ENCODE results near the gene HCFC1. TPM values are rescaled to one million over a fixed set of nuclear protein-coding genes. Genes with fewer than 3 reads are reported as not detected.

The HCFC1 gene
- total RNA-seq, 4 donors from 2014 or later: 21.5 to 41.5 (median 30.8) TPM

- ATAC-seq (ENCODE audit: low FRiP score) (no peak), DNase-seq (ENCODE audit: low spot score) (no peak)
- TF ChIP-seq CTCF (IDR thresholded peaks at IDR 0.05): no peak
These were observed 66.0 kb downstream of the HCFC1 start for GRCh38 chrX:153905481-153906095.

- no peak for TF ChIP-seq CTCF (IDR thresholded peaks at IDR 0.05)
- ATAC-seq (ENCODE audit: low FRiP score) (no peak), DNase-seq (ENCODE audit: low spot score) (no peak)
These were observed 67.3 kb downstream of the HCFC1 start, which contains the start of gene AVPR2 for GRCh38 chrX:153903991-153904957. Gene AVPR2 (plus strand): TSS chrX:153904673. CDS start chrX:153905146, 473 bp downstream.

GRCh38 chrX:153903238-153903980 lies 68.2 kb downstream of the HCFC1 start:
- DNase-seq (ENCODE audit: low spot score): no peak
- no peak for TF ChIP-seq CTCF (IDR thresholded peaks at IDR 0.05)

GRCh38 chrX:153902385-153902784 lies 69.2 kb downstream of the HCFC1 start:
- DNase-seq (ENCODE audit: low spot score) (no peak), ATAC-seq (ENCODE audit: low FRiP score) (peak; percentile 48)
- TF ChIP-seq CTCF (IDR thresholded peaks at IDR 0.05): no peak

More at GRCh38 chrX:153903238-153903980, 68.2 kb downstream of the HCFC1 start:
- no peak for ATAC-seq (ENCODE audit: low FRiP score)

- ATAC-seq (ENCODE audit: low FRiP score) (no peak), DNase-seq (ENCODE audit: low spot score) (no peak)
- no peak for TF ChIP-seq CTCF (IDR thresholded peaks at IDR 0.05)
These were observed 69.9 kb downstream of the HCFC1 start for GRCh38 chrX:153901753-153902140.

GRCh38 chrX:153900831-153901752 lies 70.5 kb downstream of the HCFC1 start:
- no peak for DNase-seq (ENCODE audit: low spot score)
- no peak for TF ChIP-seq CTCF (IDR thresholded peaks at IDR 0.05)
- peak; percentile 88 for ATAC-seq (ENCODE audit: low FRiP score)

Measured in omental fat pad (tissue), 4 donors.